DND-41 (cell line): ENCODE results near the gene SSH3.

Source experiments
- CTCF ChIP-seq: IDR thresholded peaks from 2 replicates; pipeline ENCODE4 v1.5.1; 2012; ENCODE audit warnings: borderline replicate concordance, low read length, moderate library complexity, mild to moderate bottlenecking; ENCODE audit not compliant: poor library complexity, severe bottlenecking; ENCODE audit errors: extremely low read depth
- EZH2 ChIP-seq: IDR thresholded peaks from 3 replicates; pipeline ENCODE4 v1.6.1; 2012; ENCODE audit warnings: borderline replicate concordance, low read depth, mild to moderate bottlenecking, moderate library complexity, low read length, inconsistent platforms; ENCODE audit not compliant: severe bottlenecking

GRCh38 chr11:67355794-67356386 is 52.6 kb downstream of the SSH3 start:
- TF ChIP-seq EZH2 (no peak), CTCF (no peak)
